WTC11 (cell line): ENCODE results near the gene TMEM86A. TPM values are rescaled to one million over a fixed set of nuclear protein-coding genes. Genes with fewer than 3 reads are reported as not detected.
"Not testable (repeated sequence)": the region's sequence is repeated elsewhere in the genome, so short reads cannot be mapped to it uniquely, and the experiment has no call there.

Experiments
- ATAC-seq: fragments of 200-7000 bp; cut with Tn5 transposase; 2 replicates; pipeline ENCODE4 v1.10.0; 2021; ENCODE audit warnings: mild to moderate bottlenecking, moderate library complexity
- CTCF ChIA-PET: fragments of 300-600 bp; sonication (Branson Sonifier 250); formaldehyde crosslinking; loops from one replicate; lab custom pipeline; 2021; ENCODE audit warnings: antibody characterized with exemption; lab: Charles Lee
- POLR2A ChIA-PET: fragments of 350-600 bp; sonication (Branson Sonifier 250); formaldehyde crosslinking; loops from one replicate; lab custom pipeline; 2021; ENCODE audit warnings: antibody characterized with exemption; lab: Charles Lee
- DNase-seq: peaks from one replicate; pipeline ENCODE4 v3.0.0; 2021; ENCODE audit warnings: low spot score
- H3K27ac Mint-ChIP-seq: 2 replicates; pipeline ENCODE4 v1.8.0; 2021; ENCODE audit warnings: mixed read lengths
- H3K27me3 Mint-ChIP-seq: 2 replicates; pipeline ENCODE4 v1.8.0; 2021; ENCODE audit warnings: low read depth, mild to moderate bottlenecking, moderate library complexity, mixed read lengths
- H3K36me3 Mint-ChIP-seq: 2 replicates; pipeline ENCODE4 v1.8.0; 2021; ENCODE audit warnings: mixed read lengths
- H3K4me1 Mint-ChIP-seq: 2 replicates; pipeline ENCODE4 v1.8.0; 2022; ENCODE audit warnings: mixed read lengths
- H3K4me3 Mint-ChIP-seq: 2 replicates; pipeline ENCODE4 v1.8.0; 2021; ENCODE audit warnings: mild to moderate bottlenecking, moderate library complexity, mixed read lengths
- H3K9me3 Mint-ChIP-seq: 2 replicates; pipeline ENCODE4 v1.8.0; 2021; ENCODE audit warnings: mixed read lengths
- FOXK1 ChIP-seq: sonication (generic); formaldehyde crosslinking; IDR thresholded peaks from 2 replicates; pipeline ENCODE4 v1.8.0; 2022; ENCODE audit warnings: mild to moderate bottlenecking, moderate library complexity, missing genetic modification reagents
- GABPB1 ChIP-seq: sonication (generic); formaldehyde crosslinking; IDR thresholded peaks from 2 replicates; pipeline ENCODE4 v1.8.1; 2023; ENCODE audit warnings: mild to moderate bottlenecking, missing genetic modification reagents
- GTF2I ChIP-seq: fragments of 250-450 bp; sonication (Bioruptor Pico); conservative IDR thresholded peaks from 2 replicates; pipeline ENCODE4 v1.4.0; 2021; ENCODE audit warnings: mild to moderate bottlenecking
- JAZF1 ChIP-seq: fragments of 250-450 bp; sonication (Bioruptor Pico); IDR thresholded peaks from 2 replicates; pipeline ENCODE4 v1.9.0; 2021; ENCODE audit warnings: moderate library complexity, mild to moderate bottlenecking, inconsistent platforms
- KAT7 ChIP-seq: sonication (generic); formaldehyde crosslinking; IDR thresholded peaks from 2 replicates; pipeline ENCODE4 v1.8.1; 2023; ENCODE audit warnings: missing genetic modification reagents, mild to moderate bottlenecking, borderline replicate concordance
- MXD4 ChIP-seq: fragments of 250-450 bp; sonication (Bioruptor Pico); IDR thresholded peaks from 2 replicates; pipeline ENCODE4 v1.8.0; 2021; ENCODE audit warnings: mild to moderate bottlenecking, moderate library complexity, borderline replicate concordance
- MYBL2 ChIP-seq: sonication (generic); formaldehyde crosslinking; IDR thresholded peaks from 2 replicates; pipeline ENCODE4 v1.8.1; 2023; ENCODE audit warnings: mild to moderate bottlenecking, moderate library complexity, missing genetic modification reagents
- TEAD1 ChIP-seq: sonication (generic); formaldehyde crosslinking; IDR thresholded peaks from 2 replicates; pipeline ENCODE4 v1.8.0; 2022; ENCODE audit warnings: mild to moderate bottlenecking, missing genetic modification reagents
- ZNF121 ChIP-seq: sonication (generic); formaldehyde crosslinking; IDR thresholded peaks from 2 replicates; pipeline ENCODE4 v1.8.0; 2023; ENCODE audit warnings: missing genetic modification reagents
- total RNA-seq: library from RNA; stranded (reverse); gene quantifications from 3 replicates; pipeline ENCODE4 v1.2.3, GENCODE V29; 2021
- TF ChIP-seq, protein P1 (sequence below): sonication (generic); formaldehyde crosslinking; IDR thresholded peaks from 2 replicates; pipeline ENCODE4 v1.8.0; 2022; ENCODE audit warnings: missing genetic modification reagents
- TF ChIP-seq, protein P2 (sequence below): sonication (generic); formaldehyde crosslinking; IDR thresholded peaks from 2 replicates; pipeline ENCODE4 v1.8.0; 2022; ENCODE audit warnings: mild to moderate bottlenecking, missing genetic modification reagents
- TF ChIP-seq, protein P3 (sequence below): sonication (generic); formaldehyde crosslinking; IDR thresholded peaks from 2 replicates; pipeline ENCODE4 v1.8.0; 2023; ENCODE audit warnings: mild to moderate bottlenecking, missing genetic modification reagents
- TF ChIP-seq, protein P4 (sequence below): sonication (generic); formaldehyde crosslinking; IDR thresholded peaks from 2 replicates; pipeline ENCODE4 v1.8.1; 2023; ENCODE audit warnings: mild to moderate bottlenecking, missing genetic modification reagents, moderate library complexity
- TF ChIP-seq, protein P5 (sequence below): sonication (generic); formaldehyde crosslinking; IDR thresholded peaks from 2 replicates; pipeline ENCODE4 v1.8.0; 2022; ENCODE audit warnings: mild to moderate bottlenecking, missing genetic modification reagents
- TF ChIP-seq, protein P6 (sequence below): sonication (generic); formaldehyde crosslinking; IDR thresholded peaks from 2 replicates; pipeline ENCODE4 v1.8.1; 2022; ENCODE audit warnings: low read depth, mild to moderate bottlenecking, moderate library complexity, missing genetic modification reagents, borderline replicate concordance
- TF ChIP-seq, protein P7 (sequence below): fragments of 250-450 bp; sonication (Bioruptor Pico); IDR thresholded peaks from 2 replicates; pipeline ENCODE4 v2.1.2; 2022; ENCODE audit warnings: mild to moderate bottlenecking, moderate library complexity
- TF ChIP-seq, protein P8 (sequence below): sonication (generic); formaldehyde crosslinking; IDR thresholded peaks from 2 replicates; pipeline ENCODE4 v1.8.1; 2022; ENCODE audit warnings: mild to moderate bottlenecking, missing genetic modification reagents, moderate library complexity, borderline replicate concordance

The TMEM86A gene
- total RNA-seq, 1 experiment from 2014 or later: 1.7 TPM

DNA sequence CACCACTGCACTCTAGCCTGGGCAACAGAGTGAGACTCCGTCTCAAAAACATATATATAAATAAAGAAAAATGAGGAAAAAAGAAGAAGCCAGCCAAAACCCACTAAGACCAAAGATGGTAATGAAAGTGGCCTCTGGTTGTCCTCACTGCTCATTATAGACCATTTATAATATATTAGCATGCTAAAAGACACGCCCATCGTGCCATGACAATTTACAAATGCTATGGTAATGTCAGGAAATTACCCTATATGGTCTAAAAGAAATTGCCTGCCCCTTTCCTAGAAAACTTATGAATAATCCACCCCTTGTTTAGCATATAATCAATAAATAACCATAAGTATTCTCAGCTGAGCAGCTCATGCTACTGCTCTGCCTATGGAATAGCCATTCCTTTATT, 16.1 kb upstream of the TMEM86A start:
- Mint-ChIP-seq H3K9me3 (no peaks in the 10 kb centered on the region), H3K36me3 (no peaks in the 10 kb centered on the region), H3K4me3 (no peak overlapping the region), H3K27ac (no peak overlapping the region), H3K27me3 (no peaks in the 10 kb centered on the region; the same call in 1 of the 2 replicates), H3K4me1 (0 out of 2 replicates have a peak, but pooled peaks cover 5% of the 10 kb centered on the region)
- ATAC-seq: no peak
- TF ChIP-seq TEAD1 (CRISPR knock-in tag) (no peak), GTF2I (CRISPR knock-in tag) (no peak), MXD4 (CRISPR knock-in tag) (no peak), JAZF1 (CRISPR knock-in tag) (no peak), ZNF121 (CRISPR knock-in tag) (no peak), FOXK1 (CRISPR knock-in tag) (no peak)
- TF ChIP-seq, protein P1, sequence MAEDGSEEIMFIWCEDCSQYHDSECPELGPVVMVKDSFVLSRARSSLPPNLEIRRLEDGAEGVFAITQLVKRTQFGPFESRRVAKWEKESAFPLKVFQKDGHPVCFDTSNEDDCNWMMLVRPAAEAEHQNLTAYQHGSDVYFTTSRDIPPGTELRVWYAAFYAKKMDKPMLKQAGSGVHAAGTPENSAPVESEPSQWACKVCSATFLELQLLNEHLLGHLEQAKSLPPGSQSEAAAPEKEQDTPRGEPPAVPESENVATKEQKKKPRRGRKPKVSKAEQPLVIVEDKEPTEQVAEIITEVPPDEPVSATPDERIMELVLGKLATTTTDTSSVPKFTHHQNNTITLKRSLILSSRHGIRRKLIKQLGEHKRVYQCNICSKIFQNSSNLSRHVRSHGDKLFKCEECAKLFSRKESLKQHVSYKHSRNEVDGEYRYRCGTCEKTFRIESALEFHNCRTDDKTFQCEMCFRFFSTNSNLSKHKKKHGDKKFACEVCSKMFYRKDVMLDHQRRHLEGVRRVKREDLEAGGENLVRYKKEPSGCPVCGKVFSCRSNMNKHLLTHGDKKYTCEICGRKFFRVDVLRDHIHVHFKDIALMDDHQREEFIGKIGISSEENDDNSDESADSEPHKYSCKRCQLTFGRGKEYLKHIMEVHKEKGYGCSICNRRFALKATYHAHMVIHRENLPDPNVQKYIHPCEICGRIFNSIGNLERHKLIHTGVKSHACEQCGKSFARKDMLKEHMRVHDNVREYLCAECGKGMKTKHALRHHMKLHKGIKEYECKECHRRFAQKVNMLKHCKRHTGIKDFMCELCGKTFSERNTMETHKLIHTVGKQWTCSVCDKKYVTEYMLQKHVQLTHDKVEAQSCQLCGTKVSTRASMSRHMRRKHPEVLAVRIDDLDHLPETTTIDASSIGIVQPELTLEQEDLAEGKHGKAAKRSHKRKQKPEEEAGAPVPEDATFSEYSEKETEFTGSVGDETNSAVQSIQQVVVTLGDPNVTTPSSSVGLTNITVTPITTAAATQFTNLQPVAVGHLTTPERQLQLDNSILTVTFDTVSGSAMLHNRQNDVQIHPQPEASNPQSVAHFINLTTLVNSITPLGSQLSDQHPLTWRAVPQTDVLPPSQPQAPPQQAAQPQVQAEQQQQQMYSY (CRISPR knock-in tag): no peak
- ChIA-PET CTCF (no interaction called here), POLR2A (no interaction called here)
- DNase-seq: no peak

DNA sequence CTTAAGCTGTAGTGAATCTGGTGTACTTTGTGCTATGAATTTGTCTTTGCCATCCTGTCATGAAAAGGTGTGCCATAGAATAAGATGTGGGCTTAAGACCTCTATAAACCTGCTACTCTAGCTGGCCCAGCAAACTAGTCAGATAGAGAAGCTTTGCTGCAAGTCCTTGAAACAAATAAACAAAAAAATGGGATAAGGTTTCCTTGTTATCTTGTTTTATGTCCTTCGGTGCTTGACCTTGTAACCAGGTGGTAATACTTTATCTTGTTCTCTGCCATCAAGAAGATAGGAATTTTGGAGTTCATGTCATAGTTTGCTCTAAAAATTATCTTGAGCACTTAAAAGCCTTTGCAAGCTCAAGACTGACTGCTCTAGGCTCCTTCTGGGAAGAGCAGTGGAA, 14.3 kb upstream of the TMEM86A start:
- Mint-ChIP-seq H3K4me3 (no peak overlapping the region), H3K9me3 (no peaks in the 10 kb centered on the region), H3K36me3 (no peaks in the 10 kb centered on the region)
- ATAC-seq (no peak), DNase-seq (no peak)
- POLR2A ChIA-PET: no interaction called here
- CTCF ChIA-PET: interaction anchor here (0.8 to 1.4 kb wide), 3 partner anchors 37 to 144 kb away, joined by 3 to 5 read pairs (median 3); no protein-coding TSS in a partner anchor
- TF ChIP-seq KAT7 (CRISPR knock-in tag) (no peak), MXD4 (CRISPR knock-in tag) (no peak), GABPB1 (no peak), MYBL2 (no peak), GTF2I (CRISPR knock-in tag) (no peak)
- TF ChIP-seq, protein P2, sequence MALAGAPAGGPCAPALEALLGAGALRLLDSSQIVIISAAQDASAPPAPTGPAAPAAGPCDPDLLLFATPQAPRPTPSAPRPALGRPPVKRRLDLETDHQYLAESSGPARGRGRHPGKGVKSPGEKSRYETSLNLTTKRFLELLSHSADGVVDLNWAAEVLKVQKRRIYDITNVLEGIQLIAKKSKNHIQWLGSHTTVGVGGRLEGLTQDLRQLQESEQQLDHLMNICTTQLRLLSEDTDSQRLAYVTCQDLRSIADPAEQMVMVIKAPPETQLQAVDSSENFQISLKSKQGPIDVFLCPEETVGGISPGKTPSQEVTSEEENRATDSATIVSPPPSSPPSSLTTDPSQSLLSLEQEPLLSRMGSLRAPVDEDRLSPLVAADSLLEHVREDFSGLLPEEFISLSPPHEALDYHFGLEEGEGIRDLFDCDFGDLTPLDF (CRISPR knock-in tag): no peak
- TF ChIP-seq, protein P3, sequence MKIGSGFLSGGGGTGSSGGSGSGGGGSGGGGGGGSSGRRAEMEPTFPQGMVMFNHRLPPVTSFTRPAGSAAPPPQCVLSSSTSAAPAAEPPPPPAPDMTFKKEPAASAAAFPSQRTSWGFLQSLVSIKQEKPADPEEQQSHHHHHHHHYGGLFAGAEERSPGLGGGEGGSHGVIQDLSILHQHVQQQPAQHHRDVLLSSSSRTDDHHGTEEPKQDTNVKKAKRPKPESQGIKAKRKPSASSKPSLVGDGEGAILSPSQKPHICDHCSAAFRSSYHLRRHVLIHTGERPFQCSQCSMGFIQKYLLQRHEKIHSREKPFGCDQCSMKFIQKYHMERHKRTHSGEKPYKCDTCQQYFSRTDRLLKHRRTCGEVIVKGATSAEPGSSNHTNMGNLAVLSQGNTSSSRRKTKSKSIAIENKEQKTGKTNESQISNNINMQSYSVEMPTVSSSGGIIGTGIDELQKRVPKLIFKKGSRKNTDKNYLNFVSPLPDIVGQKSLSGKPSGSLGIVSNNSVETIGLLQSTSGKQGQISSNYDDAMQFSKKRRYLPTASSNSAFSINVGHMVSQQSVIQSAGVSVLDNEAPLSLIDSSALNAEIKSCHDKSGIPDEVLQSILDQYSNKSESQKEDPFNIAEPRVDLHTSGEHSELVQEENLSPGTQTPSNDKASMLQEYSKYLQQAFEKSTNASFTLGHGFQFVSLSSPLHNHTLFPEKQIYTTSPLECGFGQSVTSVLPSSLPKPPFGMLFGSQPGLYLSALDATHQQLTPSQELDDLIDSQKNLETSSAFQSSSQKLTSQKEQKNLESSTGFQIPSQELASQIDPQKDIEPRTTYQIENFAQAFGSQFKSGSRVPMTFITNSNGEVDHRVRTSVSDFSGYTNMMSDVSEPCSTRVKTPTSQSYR (CRISPR knock-in tag): no peak
- TF ChIP-seq, protein P4, sequence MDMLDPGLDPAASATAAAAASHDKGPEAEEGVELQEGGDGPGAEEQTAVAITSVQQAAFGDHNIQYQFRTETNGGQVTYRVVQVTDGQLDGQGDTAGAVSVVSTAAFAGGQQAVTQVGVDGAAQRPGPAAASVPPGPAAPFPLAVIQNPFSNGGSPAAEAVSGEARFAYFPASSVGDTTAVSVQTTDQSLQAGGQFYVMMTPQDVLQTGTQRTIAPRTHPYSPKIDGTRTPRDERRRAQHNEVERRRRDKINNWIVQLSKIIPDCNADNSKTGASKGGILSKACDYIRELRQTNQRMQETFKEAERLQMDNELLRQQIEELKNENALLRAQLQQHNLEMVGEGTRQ (CRISPR knock-in tag): no peak
- TF ChIP-seq, protein P5, sequence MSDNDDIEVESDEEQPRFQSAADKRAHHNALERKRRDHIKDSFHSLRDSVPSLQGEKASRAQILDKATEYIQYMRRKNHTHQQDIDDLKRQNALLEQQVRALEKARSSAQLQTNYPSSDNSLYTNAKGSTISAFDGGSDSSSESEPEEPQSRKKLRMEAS: no peak
- TF ChIP-seq, protein P6, sequence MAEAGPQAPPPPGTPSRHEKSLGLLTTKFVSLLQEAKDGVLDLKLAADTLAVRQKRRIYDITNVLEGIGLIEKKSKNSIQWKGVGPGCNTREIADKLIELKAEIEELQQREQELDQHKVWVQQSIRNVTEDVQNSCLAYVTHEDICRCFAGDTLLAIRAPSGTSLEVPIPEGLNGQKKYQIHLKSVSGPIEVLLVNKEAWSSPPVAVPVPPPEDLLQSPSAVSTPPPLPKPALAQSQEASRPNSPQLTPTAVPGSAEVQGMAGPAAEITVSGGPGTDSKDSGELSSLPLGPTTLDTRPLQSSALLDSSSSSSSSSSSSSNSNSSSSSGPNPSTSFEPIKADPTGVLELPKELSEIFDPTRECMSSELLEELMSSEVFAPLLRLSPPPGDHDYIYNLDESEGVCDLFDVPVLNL: no peak
- TF ChIP-seq, protein P7, sequence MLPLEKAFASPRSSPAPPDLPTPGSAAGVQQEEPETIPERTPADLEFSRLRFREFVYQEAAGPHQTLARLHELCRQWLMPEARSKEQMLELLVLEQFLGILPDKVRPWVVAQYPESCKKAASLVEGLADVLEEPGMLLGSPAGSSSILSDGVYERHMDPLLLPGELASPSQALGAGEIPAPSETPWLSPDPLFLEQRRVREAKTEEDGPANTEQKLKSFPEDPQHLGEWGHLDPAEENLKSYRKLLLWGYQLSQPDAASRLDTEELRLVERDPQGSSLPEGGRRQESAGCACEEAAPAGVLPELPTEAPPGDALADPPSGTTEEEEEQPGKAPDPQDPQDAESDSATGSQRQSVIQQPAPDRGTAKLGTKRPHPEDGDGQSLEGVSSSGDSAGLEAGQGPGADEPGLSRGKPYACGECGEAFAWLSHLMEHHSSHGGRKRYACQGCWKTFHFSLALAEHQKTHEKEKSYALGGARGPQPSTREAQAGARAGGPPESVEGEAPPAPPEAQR: no peak
- TF ChIP-seq, protein P8, sequence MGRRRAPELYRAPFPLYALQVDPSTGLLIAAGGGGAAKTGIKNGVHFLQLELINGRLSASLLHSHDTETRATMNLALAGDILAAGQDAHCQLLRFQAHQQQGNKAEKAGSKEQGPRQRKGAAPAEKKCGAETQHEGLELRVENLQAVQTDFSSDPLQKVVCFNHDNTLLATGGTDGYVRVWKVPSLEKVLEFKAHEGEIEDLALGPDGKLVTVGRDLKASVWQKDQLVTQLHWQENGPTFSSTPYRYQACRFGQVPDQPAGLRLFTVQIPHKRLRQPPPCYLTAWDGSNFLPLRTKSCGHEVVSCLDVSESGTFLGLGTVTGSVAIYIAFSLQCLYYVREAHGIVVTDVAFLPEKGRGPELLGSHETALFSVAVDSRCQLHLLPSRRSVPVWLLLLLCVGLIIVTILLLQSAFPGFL (CRISPR knock-in tag): no peak
- TF ChIP-seq, all 79 proteins: peak for 0
- H3K27me3 Mint-ChIP-seq: no peaks in the 10 kb centered on the region; the same call in 1 of the 2 replicates
- H3K27ac Mint-ChIP-seq: no peak overlapping the region
- 0 out of 2 replicates have a peak, but pooled peaks cover 5% of the 10 kb centered on the region for H3K4me1 Mint-ChIP-seq

DNA sequence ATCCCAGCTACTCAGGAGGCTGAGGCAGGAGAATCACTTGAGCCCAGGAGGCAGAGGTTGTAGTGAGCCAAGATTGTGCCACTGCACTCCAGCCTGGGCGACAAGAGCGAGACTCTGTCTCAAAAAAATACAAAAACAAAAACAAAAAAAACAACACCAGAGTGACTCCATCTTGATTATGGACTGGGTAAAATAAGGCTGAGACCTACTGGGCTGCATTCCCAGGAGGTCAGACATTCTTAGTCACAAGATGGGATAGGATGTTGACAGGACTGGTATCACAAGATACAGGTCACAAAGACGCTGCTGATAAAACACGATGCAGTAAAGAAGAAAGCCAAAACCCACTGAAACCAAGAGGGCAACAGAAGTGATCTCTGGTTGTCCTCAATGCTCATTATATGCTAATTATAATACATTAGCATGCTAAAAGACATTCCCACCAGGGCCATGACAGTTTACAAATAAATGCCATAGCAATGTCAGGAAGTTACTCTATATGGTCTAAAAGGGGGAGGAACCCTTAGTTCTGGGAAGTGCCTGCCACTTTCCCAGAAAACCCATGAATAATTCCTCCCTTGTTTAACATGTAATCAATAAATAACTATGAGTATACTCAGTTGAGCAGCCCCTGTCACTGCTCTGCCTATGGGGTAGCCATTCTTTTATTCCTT, 7.0 kb upstream of the TMEM86A start:
- H3K27ac Mint-ChIP-seq, DNase-seq, POLR2A ChIA-PET, ATAC-seq, H3K4me1 Mint-ChIP-seq, H3K36me3 Mint-ChIP-seq, H3K4me3 Mint-ChIP-seq, H3K9me3 Mint-ChIP-seq: not testable (repeated sequence)
- CTCF ChIA-PET: interaction anchor here (0.6 to 1.0 kb wide), 2 partner anchors 30 to 84 kb away, joined by 3 to 5 read pairs; no protein-coding TSS in a partner anchor
- H3K27me3 Mint-ChIP-seq: peaks cover 13% of the 10 kb centered on the region
